ENCODE measurements around the gene LHB. TPM values are rescaled to one million over a fixed set of nuclear protein-coding genes. Genes with fewer than 3 reads are reported as not detected.

Gene LHB
- total and polyA plus RNA-seq, 2 donors (not counting 3 experiments of a cell fraction or from before 2014, with no cell fraction given) = 1.3 TPM; not detected in 1

- H3K9ac ChIP-seq (replicated peaks; ENCODE audit: extremely low read depth, insufficient read depth, low read length) = no peak overlapping the region
- no peak overlapping the region for H3K27ac ChIP-seq (ENCODE audit: insufficient read depth, low read depth, low read length)
- no peak overlapping the region for H2AFZ ChIP-seq (ENCODE audit: low read depth, low read length)
- peaks cover 5 to 18% of the 10 kb centered on the region in 2 experiments for H3K36me3 ChIP-seq (ENCODE audit: control insufficient read depth in 2 of 2, extremely low read depth in 1 of 2, insufficient read depth in 2 of 2, low read length in 2 of 2)
- CTCF ChIA-PET = interaction anchor here (0.6 to 3.8 kb wide), 56 partner anchors 9 to 341 kb away, joined by 3 to 133 read pairs (median 6); partner anchors contain the start of genes BAX, BCAT2, CA11 and DHDH
- POLR2A ChIA-PET = interaction anchor here (0.5 to 1.6 kb wide), 5 partner anchors 11 to 371 kb away, joined by 3 to 6 read pairs (median 3); partner anchors contain the start of gene PPP1R15A
- DNase-seq (ENCODE audit: low read depth, low spot score) (peak; percentile 81), FAIRE-seq (peak; percentile 90)
- dilution Hi-C loops (cut with MboI; ENCODE audit: extremely low pct_ligation_motif_present, low sequenced_read_pairs) (no loop called here), intact Hi-C loops (cut with micrococcal nuclease) (loop anchor here (1.0 to 5.0 kb wide), 4 partner anchors 136 to 334 kb away; partner anchors contain the start of gene DBP)
- no peaks in the 10 kb centered on the region for H3K4me1 ChIP-seq (ENCODE audit: control insufficient read depth, extremely low read depth, insufficient read depth, low read length)
- H3K4me3 ChIP-seq (replicated peaks in 1 of 3; ENCODE audit: insufficient read depth in 1 of 3, low read depth in 1 of 3, low read length in 3 of 3) = no peak overlapping the region
- H4K20me1 ChIP-seq (replicated peaks; ENCODE audit: control insufficient read depth, extremely low read depth, insufficient read depth, low read length) = peaks cover 3% of the 10 kb centered on the region
- H3K9me3 ChIP-seq (replicated peaks; ENCODE audit: control insufficient read depth, insufficient read depth, low read length) = no peaks in the 10 kb centered on the region
- no peak overlapping the region for H3K4me2 ChIP-seq (ENCODE audit: insufficient read depth, low read length)
- BruUV-seq (replicated peaks) = no TSS peak
- no peaks in the 10 kb centered on the region for H3K9me1 ChIP-seq (replicated peaks; ENCODE audit: control insufficient read depth, extremely low read depth, insufficient read depth, low read length)
- TF ChIP-seq JUN (IDR thresholded peaks at IDR 0.05; ENCODE audit: borderline replicate concordance, insufficient read depth, insufficient read length, low read depth) = no peak
- peak; percentile 94 to 95 for TF ChIP-seq CTCF (IDR thresholded peaks at IDR 0.05; ENCODE audit: extremely low read depth in 1 of 2, insufficient read depth in 1 of 2, low read depth in 1 of 2, low read length in 2 of 2)
- no peaks in the 10 kb centered on the region for H3K27me3 ChIP-seq (ENCODE audit: control insufficient read depth in 2 of 2, insufficient read depth in 2 of 2, low read length in 2 of 2)
- peaks cover 8% of the 10 kb centered on the region for H3K79me2 ChIP-seq (ENCODE audit: control insufficient read depth, insufficient read depth, low read length)
These were observed 45.9 kb downstream of the LHB start for GRCh38 chr19:48970923-48971395.

- H3K27me3 ChIP-seq (ENCODE audit: control insufficient read depth in 2 of 2, insufficient read depth in 2 of 2, low read length in 2 of 2) = no peaks in the 10 kb centered on the region
- TF ChIP-seq POLR2A (IDR thresholded peaks at IDR 0.05; ENCODE audit: low read depth, low read length) = no peak
- peaks cover 3% of the 10 kb centered on the region for H4K20me1 ChIP-seq (replicated peaks; ENCODE audit: control insufficient read depth, extremely low read depth, insufficient read depth, low read length)
- no peak overlapping the region for H2AFZ ChIP-seq (ENCODE audit: low read depth, low read length)
- H3K9ac ChIP-seq (replicated peaks; ENCODE audit: extremely low read depth, insufficient read depth, low read length) = no peak overlapping the region
- ChIA-PET POLR2A (interaction anchor here (0.5 to 1.6 kb wide), 5 partner anchors 11 to 370 kb away, joined by 3 to 6 read pairs (median 3); partner anchors contain the start of gene PPP1R15A), CTCF (interaction anchor here (0.6 to 3.8 kb wide), 56 partner anchors 8 to 340 kb away, joined by 3 to 133 read pairs (median 6); partner anchors contain the start of genes BAX, BCAT2, CA11 and DHDH)
- no peak overlapping the region for H3K4me3 ChIP-seq (replicated peaks in 1 of 3; ENCODE audit: insufficient read depth in 1 of 3, low read depth in 1 of 3, low read length in 3 of 3)
- intact Hi-C loops (cut with micrococcal nuclease) (loop anchor here (5.0 kb wide), 1 partner anchor 333 kb away; the partner anchor contains the start of gene DBP), dilution Hi-C loops (cut with MboI; ENCODE audit: extremely low pct_ligation_motif_present, low sequenced_read_pairs) (no loop called here)
- DNase-seq (ENCODE audit: low read depth, low spot score) (no peak), FAIRE-seq (no peak)
- BruUV-seq (replicated peaks) = no TSS peak
- H3K4me1 ChIP-seq (ENCODE audit: control insufficient read depth, extremely low read depth, insufficient read depth, low read length) = no peaks in the 10 kb centered on the region
- no peak overlapping the region for H3K27ac ChIP-seq (ENCODE audit: insufficient read depth, low read depth, low read length)
- no peaks in the 10 kb centered on the region for H3K9me3 ChIP-seq (replicated peaks; ENCODE audit: control insufficient read depth, insufficient read depth, low read length)
- no peak overlapping the region for H3K4me2 ChIP-seq (ENCODE audit: insufficient read depth, low read length)
- peaks cover 5 to 18% of the 10 kb centered on the region in 2 experiments for H3K36me3 ChIP-seq (ENCODE audit: control insufficient read depth in 2 of 2, extremely low read depth in 1 of 2, insufficient read depth in 2 of 2, low read length in 2 of 2)
- peaks cover 15% of the 10 kb centered on the region for H3K79me2 ChIP-seq (ENCODE audit: control insufficient read depth, insufficient read depth, low read length)
- H3K9me1 ChIP-seq (replicated peaks; ENCODE audit: control insufficient read depth, extremely low read depth, insufficient read depth, low read length) = no peaks in the 10 kb centered on the region
These were observed 46.6 kb downstream of the LHB start for GRCh38 chr19:48970139-48970766.
